ENCODE results near the gene PACRG. TPM values are rescaled to one million over a fixed set of nuclear protein-coding genes. Genes with fewer than 3 reads are reported as not detected.

PACRG gene
- total and polyA plus RNA-seq, 2 experiments from 2014 or later, result 0.83 to 3.7 TPM

DNA sequence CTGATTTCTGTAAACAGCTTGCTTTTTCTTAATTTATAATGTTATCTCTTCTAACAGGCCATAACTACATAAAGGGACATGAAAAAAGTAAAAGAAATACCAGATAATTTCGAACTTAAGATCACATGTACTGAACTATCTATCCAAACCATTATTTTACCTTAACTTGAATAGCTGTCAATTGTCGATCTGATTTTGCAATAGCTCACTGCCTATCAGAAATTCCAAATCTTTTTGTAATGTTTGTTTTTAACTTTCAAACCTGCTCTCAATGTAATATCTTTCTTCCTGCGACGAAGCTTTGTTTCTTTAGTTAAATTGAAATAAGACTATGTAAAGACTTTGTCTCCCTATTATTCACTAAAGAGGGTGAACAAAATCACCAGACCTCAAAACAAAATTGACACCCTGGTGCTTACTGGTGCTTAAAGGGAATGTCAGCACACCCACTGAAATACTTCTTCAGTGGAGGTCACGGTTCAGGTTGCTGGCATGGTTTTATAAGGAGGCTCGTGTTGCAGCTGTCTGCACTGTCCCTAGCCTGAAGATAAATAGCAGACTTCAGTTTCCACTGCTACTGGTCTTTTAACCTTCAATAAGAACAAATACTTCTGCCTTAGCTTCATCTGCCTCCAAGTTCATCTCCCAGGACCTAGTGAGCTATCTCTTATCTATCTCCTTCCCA is 569.2 kb downstream of the PACRG start:
- H3K27me3 ChIP-seq, result no peaks in the 10 kb centered on the region
- no peak overlapping the region for H3K4me3 ChIP-seq
- DNase-seq (ENCODE audit: low read depth in 1 of 2, low spot score in 1 of 2), result peak in 1 of 2 donors; percentile 79
- no peaks in the 10 kb centered on the region for H3K9me3 ChIP-seq (ENCODE audit: low read depth)
- TF ChIP-seq, protein P1, sequence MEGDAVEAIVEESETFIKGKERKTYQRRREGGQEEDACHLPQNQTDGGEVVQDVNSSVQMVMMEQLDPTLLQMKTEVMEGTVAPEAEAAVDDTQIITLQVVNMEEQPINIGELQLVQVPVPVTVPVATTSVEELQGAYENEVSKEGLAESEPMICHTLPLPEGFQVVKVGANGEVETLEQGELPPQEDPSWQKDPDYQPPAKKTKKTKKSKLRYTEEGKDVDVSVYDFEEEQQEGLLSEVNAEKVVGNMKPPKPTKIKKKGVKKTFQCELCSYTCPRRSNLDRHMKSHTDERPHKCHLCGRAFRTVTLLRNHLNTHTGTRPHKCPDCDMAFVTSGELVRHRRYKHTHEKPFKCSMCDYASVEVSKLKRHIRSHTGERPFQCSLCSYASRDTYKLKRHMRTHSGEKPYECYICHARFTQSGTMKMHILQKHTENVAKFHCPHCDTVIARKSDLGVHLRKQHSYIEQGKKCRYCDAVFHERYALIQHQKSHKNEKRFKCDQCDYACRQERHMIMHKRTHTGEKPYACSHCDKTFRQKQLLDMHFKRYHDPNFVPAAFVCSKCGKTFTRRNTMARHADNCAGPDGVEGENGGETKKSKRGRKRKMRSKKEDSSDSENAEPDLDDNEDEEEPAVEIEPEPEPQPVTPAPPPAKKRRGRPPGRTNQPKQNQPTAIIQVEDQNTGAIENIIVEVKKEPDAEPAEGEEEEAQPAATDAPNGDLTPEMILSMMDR (IDR thresholded peaks at IDR 0.05; ENCODE audit: low read depth, low read length), result no peak
- H3K36me3 ChIP-seq, result no peaks in the 10 kb centered on the region
- H3K4me1 ChIP-seq (ENCODE audit: low read depth), result peaks cover 32% of the 10 kb centered on the region
- H3K27ac ChIP-seq, result peak overlapping the region; percentile 91

DNA sequence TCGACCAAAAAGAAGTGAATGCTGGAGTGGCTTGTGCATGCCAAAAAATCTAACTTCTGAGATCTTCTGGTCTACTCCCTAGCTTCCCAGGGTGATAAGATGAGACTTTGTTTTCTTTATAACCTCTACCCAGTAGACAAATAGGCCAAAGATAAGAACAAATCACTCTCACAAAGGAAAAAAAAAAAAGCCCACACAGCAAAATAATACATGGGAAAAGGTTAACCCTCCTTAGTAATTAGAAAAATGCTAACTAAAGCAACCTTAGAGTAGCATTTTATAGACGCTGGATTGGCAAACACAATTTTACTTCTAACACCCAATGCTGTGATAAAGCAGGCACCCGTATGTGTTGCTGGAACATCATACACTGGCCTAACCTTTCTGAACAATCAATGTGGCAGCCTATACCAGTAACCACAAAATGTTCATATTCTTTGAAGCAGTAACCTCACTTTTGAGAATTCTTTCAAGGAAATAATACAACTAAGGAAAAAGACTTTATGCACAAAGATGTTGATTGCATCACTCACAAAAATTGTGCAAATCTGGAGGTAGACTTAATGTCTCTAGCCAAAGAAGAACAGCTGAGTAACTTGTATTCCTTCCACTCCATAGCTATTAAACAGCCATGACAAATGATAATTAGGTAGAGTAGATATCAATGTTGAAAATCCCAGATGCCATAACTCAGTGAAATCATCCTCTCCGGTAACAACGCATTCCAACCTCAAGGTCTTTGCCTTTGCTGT is 570.5 kb downstream of the PACRG start:
- Histone ChIP-seq H3K4me1 (ENCODE audit: low read depth) (peaks cover 45% of the 10 kb centered on the region), H3K9me3 (ENCODE audit: low read depth) (no peaks in the 10 kb centered on the region), H3K36me3 (no peaks in the 10 kb centered on the region), H3K27ac (peak overlapping the region; percentile 91), H3K4me3 (no peak overlapping the region), H3K27me3 (no peaks in the 10 kb centered on the region)
- TF ChIP-seq, protein P1 (IDR thresholded peaks at IDR 0.05; ENCODE audit: low read depth, low read length), result no peak
- DNase-seq (ENCODE audit: low read depth in 1 of 2, low spot score in 1 of 2), result peak in 1 of 2 donors; percentile 39

DNA sequence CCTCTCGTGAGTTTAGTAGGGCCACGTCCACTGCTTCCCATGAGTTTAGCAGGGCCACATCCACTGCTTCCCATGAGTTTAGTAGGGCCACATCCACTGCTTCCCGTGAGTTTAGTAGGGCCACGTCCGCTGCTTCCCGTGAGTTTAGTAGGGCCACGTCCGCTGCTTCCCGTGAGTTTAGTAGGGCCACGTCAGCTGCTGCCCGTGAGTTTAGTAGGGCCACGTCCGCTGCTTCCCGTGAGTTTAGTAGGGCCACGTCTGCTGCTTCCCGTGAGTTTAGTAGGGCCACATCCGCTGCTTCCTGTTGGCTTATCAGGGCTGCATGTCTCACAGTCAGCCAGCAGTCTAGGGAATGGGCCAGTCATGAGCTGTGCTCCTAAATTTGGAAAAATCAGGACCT is 573.1 kb downstream of the PACRG start:
- peak overlapping the region; percentile 87 for H3K27ac ChIP-seq
- no peak overlapping the region for H3K4me3 ChIP-seq
- no peaks in the 10 kb centered on the region for H3K27me3 ChIP-seq
- H3K4me1 ChIP-seq (ENCODE audit: low read depth), result peaks cover 54% of the 10 kb centered on the region
- H3K9me3 ChIP-seq (ENCODE audit: low read depth), result no peaks in the 10 kb centered on the region
- H3K36me3 ChIP-seq, result no peaks in the 10 kb centered on the region
- no peak for DNase-seq (ENCODE audit: low read depth in 1 of 2, low spot score in 1 of 2)
- TF ChIP-seq, protein P1 (IDR thresholded peaks at IDR 0.05; ENCODE audit: low read depth, low read length), result no peak

DNA sequence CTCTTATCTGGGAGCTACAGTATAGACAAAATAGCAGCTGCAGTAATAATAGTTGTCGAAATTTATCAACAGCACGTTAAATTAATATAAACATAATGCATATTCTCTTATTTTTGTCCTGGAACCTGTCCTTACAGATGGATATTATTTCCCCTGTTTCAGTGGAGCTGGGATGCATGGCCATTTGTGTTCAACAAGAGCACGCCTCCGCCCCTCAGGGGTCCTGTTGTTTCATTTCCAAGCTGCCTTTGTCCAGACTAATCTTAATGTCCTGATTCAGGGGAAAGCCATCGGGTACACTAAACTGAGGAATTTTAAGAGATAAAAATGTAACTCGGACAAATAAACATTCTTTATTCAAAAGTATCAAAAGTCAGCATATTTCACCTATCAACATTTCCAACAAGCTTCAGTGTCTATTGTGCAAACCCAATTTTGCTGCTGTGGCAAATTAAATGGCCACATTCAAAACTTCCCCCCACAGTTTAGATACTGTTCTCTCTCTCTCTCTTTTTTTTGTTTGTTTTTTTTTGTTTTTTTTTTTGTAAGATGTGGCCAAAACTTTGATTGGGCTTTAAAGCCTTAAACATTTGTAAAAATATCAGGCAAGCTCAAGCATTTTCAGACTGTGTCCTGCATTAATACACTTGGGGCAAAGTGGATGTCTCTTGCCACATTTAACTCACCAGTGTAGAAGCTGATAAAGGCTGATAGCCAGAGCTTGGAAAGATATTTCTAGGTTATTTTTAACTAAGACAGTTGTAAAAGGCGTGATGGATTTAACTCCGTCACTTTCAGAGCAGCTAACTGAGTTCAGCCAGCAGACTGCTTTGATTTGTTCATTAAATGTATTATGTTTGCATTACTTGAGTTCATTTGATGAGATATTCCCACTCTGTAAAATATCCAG is 574.2 kb downstream of the PACRG start:
- no peaks in the 10 kb centered on the region for H3K27me3 ChIP-seq
- H3K4me3 ChIP-seq, result no peak overlapping the region

DNA sequence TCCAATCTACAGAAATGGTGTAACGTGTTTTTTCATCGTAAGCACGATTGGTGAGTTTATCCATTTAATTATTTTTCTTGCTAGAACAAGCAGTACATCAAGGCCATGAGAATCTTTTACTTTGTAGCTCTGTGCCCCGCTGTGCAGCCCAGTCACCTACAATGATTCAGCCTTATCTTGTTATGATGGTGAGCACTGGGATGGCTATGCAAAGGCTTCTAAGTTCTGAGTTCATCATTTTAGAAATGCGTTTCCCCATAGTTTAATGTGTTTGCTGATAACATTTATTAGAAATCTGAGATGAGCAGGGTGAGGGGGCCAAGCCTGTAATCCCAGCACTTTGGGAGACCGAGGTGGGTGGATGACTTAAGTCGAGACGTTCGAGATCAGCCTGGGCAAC is 575.0 kb downstream of the PACRG start:
- H3K36me3 ChIP-seq, result no peaks in the 10 kb centered on the region
- no peaks in the 10 kb centered on the region for H3K27me3 ChIP-seq
- peak in 1 of 2 donors; percentile 27 for DNase-seq (ENCODE audit: low read depth in 1 of 2, low spot score in 1 of 2)
- peak overlapping the region; percentile 87 for H3K27ac ChIP-seq
- H3K9me3 ChIP-seq (ENCODE audit: low read depth), result no peaks in the 10 kb centered on the region
- no peak overlapping the region for H3K4me3 ChIP-seq
- peaks cover 42% of the 10 kb centered on the region for H3K4me1 ChIP-seq (ENCODE audit: low read depth)
- TF ChIP-seq, protein P1 (IDR thresholded peaks at IDR 0.05; ENCODE audit: low read depth, low read length), result no peak

More for the DNA sequence above, 574.2 kb downstream of the PACRG start:
- Histone ChIP-seq H3K9me3 (ENCODE audit: low read depth) (no peaks in the 10 kb centered on the region), H3K4me1 (ENCODE audit: low read depth) (peaks cover 49% of the 10 kb centered on the region), H3K27ac (peak overlapping the region; percentile 87), H3K36me3 (no peaks in the 10 kb centered on the region)
- DNase-seq (ENCODE audit: low read depth in 1 of 2, low spot score in 1 of 2), result peak in 1 of 2 donors; percentile 60
- TF ChIP-seq, protein P1 (IDR thresholded peaks at IDR 0.05; ENCODE audit: low read depth, low read length), result no peak

Data from cardiac muscle cell (in vitro differentiated cells and primary cell).